GOT3 (cell line): ENCODE measurements around the gene HARBI1.
"Not testable (repeated sequence)": the region's sequence is repeated elsewhere in the genome, so short reads cannot be mapped to it uniquely, and the experiment has no call there.

ENCODE experiments used
- DNase-seq: peaks from one replicate; lab custom pipeline; 2025; ENCODE audit warnings: mixed read lengths; lab: John Stamatoyannopoulos, UW

HARBI1 gene

GRCh38 chr11:46597155-46597554 lies 19.9 kb downstream of the HARBI1 start:
- DNase-seq, result no peak

- no peak for DNase-seq
Observed at GRCh38 chr11:46594785-46595184, 22.2 kb downstream of the HARBI1 start.

GRCh38 chr11:46594374-46594700 lies 22.7 kb downstream of the HARBI1 start:
- no peak for DNase-seq

- peak; percentile 37 for DNase-seq
Observed at GRCh38 chr11:46593550-46594373, 23.3 kb downstream of the HARBI1 start, which contains the start of gene AMBRA1. Gene AMBRA1, minus strand, starts transcription at chr11:46594023. Its CDS starts 45,643 bp downstream, at chr11:46548380.

- DNase-seq, result no peak
Observed at GRCh38 chr11:46590740-46591605, 26.1 kb downstream of the HARBI1 start.

GRCh38 chr11:46588915-46589314 lies 28.1 kb downstream of the HARBI1 start:
- no peak for DNase-seq

- DNase-seq, result no peak
Observed at GRCh38 chr11:46588131-46588530, 28.9 kb downstream of the HARBI1 start.

- not testable (repeated sequence) for DNase-seq
Observed at GRCh38 chr11:46583513-46583912, 33.5 kb downstream of the HARBI1 start.

- no peak for DNase-seq
Observed at GRCh38 chr11:46582588-46582987, 34.4 kb downstream of the HARBI1 start.

GRCh38 chr11:46577058-46577457 lies 40.0 kb downstream of the HARBI1 start:
- no peak for DNase-seq

- no peak for DNase-seq
Observed at GRCh38 chr11:46574656-46575055, 42.4 kb downstream of the HARBI1 start.

GRCh38 chr11:46570790-46571398 lies 46.1 kb downstream of the HARBI1 start:
- DNase-seq, result no peak

GRCh38 chr11:46565232-46565840 lies 51.7 kb downstream of the HARBI1 start:
- no peak for DNase-seq

GRCh38 chr11:46564459-46564858 lies 52.6 kb downstream of the HARBI1 start:
- no peak for DNase-seq

GRCh38 chr11:46562527-46562926 lies 54.5 kb downstream of the HARBI1 start:
- DNase-seq, result no peak

- no peak for DNase-seq
Observed at GRCh38 chr11:46560300-46560991, 56.6 kb downstream of the HARBI1 start.

GRCh38 chr11:46559815-46560214 lies 57.2 kb downstream of the HARBI1 start:
- DNase-seq, result no peak

- no peak for DNase-seq
Observed at GRCh38 chr11:46557684-46558151, 59.3 kb downstream of the HARBI1 start.

GRCh38 chr11:46555267-46556054 lies 61.6 kb downstream of the HARBI1 start:
- DNase-seq, result no peak
